Suppressor macrophage treated with lipopolysaccharide for 1 hour (primary cell): Measurements from ENCODE around the gene CCDC149.

Source experiments
- DNase-seq, 3 donors: peaks; one replicate each; pipeline ENCODE4 v3.0.0-alpha.2; 2020 to 2022

Gene CCDC149

DNA sequence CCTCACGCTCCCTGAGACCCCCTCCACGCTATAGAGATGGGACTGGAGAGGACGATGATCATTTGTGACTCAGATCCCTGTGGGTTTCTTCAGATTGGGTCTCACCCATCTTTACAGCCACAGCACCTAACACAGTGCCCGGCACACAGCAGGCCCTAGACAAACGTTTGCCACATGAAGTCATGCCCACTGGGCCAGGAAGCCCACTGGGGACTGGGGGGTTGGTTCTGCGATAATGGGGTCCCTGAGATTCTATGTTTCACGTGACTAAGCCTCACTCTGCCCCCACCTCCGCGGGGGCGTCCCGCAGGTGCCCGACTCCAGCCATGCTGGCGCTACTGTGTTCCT is 113.7 kb downstream of the CCDC149 start:
- no peak for DNase-seq

DNA sequence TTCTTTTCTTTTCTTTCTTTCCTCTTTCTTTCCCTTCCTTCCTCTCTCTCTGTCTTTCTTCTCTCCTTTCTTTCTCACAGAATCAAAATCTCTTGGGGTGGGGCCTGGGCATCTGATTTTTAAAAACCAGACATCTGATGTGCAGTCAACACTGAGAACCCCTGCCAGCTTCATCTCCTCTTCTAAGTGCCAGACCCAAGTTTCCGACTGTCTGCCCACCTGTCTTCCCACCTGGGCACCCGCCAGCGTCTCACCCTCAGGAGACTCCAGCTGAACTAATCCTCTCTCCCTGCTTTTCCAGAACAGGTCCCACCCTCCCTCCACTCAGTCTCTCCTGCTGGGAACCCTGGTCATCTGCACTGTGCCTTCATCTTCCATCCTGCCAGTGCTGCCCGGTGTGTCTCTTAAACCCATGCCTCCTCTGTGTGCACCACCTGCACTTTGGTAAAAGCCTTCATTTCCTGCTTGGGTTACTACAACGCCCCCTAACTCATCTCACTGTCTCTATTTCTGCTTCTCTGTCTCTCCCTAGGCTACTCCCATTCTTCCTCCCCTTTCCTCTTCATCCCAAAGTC is 114.7 kb downstream of the CCDC149 start:
- DNase-seq = no peak

DNA sequence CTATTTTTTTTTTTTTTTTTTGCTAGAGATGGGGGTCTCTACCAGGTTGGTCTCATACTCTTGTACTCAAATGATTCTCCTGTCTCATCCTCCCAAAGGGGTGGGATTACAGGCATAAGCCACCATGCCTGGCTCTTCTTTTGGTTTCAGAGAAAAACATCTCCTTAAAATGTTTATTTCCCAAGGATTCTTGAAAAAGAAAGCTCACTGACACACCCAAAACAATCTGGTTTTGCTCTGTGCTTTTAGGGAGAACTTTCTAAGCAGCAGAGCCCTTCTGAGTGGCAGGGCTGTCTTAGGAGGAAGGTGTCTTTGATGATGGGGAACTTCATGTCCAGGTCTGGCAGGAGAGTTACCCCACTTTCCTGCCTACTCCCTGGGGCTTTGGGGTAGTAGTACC is 116.2 kb downstream of the CCDC149 start:
- DNase-seq = no peak

DNA sequence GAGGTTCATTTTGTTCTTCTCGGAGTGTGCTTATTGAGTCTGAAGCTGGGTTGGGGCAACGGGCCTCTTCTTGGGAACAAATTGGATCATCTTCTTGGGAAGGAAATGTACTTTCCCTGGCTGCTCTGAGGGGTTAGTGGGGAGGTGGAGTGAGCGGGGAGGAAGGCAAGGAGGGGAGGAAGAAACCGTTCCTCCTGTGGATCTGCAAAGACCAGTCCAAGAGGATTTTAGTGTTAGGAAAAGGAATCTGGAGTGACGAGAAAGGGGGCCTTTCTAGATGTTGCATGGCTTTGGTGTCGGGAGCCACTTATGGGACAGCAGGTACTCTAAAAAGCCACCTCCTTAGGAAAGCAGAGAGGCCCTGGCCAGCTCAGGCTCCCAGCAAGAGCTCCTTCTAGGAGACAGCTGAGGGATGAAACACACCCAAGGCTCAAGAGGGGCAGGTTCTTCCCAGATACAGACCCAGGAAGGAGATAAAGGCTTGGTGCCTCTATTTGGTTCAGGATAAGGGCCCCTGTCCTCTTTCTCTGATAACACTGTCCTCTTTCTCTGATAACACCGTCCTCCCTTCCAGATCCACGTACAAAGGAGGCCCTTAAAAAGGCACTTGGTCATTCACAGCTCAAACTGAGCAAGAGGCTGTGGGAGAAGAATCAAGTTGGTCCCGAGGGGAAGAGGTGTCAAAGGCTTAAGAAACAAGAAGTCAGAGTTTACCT is 117.0 kb downstream of the CCDC149 start:
- no peak for DNase-seq

DNA sequence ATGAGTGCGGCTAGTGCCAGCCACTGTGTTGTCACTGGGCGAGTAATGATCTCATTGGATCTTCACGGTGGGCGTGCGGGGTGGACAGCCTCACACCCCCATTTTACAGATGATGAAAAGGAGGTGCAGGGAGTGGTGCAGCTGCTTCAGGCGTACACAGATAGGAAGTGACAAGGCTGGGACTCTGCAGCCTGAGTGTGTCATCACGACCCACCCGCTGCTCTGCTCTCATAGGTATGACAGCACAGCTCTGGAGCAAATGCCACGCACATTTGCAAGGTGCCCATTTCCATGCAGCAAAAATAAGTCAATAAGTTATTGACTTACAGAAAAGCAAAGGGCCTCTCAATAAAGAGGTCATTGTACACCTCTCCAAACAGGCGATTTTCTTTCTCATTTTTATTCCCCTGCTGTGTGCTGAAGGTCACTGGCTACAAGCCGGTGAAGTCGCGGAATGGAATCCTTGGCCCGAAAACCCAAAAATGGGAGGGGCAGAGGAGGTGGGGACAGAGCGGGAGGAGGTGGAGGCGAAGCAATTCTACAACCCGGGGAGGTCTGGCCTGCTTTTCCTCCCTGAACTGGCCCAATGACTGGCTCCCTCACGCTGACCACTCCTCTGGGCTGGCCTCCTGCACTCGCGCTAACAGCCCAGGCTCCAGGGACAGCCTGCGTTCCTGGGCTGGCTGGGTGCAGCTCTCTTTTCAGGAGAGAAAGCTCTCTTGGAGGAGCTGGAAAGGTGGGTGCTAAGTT is 117.8 kb downstream of the CCDC149 start, which contains the start of gene SOD3:
Gene SOD3, plus strand, starts transcription at position 658 of the 750 bp plus-strand sequence. CDS start 3,949 bp downstream, outside the sequence.
- DNase-seq = peak; percentile 33 to 40 (median 38)

DNA sequence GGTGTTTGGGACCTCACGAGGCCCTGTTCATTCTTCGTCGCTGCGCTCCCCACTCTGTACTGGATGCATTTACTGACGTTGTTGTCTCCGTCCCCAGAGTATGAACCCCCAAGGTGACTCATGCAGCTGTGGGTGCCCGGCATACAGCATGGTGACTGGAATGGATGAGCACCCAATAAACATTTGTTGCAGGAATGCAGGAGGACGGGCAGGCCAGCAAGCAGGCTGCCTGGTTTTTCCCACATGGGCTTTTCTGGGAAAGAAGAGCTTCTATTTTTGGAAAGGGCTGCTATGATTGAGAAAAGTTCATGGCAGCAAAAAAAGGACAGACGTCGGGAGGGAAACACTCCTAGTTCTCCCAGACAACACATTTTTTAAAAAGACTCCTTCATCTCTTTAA is 118.4 kb downstream of the CCDC149 start:
- DNase-seq = no peak

DNA sequence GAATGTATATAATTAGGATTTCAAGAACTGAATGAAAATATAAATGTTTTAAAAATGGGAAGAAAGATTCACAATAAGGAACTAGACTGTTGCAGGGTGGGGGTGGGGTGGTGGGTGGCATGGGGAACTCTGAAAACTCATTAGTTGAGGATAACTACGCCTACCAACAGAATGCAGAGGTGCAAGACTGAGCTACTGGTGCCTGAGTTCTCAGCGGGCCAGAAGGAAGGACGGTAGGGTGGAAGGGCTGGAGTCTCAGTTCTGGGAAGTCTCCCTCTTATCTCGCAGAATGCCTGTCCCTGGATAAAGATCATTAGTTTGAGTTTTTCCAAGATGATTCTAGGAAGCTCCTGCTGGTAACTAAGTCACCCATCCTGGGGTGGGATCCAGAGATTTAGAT is 118.8 kb downstream of the CCDC149 start:
- peak; percentile 56 to 68 (median 62) for DNase-seq

DNA sequence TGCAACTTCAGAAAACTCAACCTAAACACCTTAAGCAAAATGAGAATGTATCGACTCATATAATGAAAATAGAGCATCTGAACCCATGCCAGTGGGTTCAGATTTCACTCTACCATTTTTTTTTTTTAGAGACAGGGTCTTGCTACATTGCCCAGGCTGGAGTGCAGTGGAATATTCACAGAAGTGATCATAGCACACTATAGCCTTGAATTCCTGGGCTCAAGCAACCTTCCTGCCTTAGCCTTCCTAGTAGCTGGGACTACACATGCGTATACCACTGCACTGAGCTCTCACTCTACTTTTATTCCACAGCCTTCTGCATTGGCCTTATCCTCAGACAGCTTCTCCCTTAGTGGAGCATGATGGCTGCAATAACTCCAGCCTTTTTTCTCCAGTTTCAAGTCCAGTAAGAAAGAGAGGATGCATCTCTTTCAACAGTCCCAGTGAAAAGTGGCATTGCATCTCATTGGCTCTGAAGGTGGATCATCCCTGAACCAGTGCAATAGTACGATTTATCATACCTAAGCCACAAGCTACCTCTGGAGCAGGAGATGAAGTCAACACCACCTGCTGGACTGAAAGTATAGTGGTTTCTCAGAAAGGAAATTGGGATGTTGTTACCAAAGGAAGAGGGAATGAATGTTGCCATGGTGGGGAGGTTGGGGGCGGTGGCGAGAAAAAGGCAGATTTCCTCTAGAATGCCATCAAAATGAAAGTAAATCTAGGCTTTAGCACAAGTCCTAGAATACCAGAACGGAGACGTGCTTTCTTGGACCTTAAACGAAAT is 119.4 kb downstream of the CCDC149 start:
- peak; percentile 30 to 45 (median 33) for DNase-seq

DNA sequence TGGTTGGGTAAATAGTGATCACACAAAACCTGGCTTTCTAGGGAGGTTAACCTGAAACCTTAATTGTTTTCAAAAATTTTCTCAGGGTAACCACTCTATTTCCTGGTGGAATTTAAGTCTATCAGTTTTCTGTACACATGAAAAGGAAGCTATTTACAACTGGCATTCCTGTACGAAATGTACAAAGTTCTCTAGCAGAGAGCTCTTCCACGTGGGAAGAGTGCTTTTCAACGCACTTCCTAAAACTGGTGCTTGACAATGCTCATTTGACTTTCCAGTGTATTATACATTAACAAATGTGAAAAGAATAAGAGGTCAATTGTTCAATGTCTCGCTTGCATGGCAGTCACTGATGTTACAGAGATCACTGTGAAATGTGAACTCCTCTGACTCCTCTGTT is 120.3 kb downstream of the CCDC149 start:
- no peak for DNase-seq

DNA sequence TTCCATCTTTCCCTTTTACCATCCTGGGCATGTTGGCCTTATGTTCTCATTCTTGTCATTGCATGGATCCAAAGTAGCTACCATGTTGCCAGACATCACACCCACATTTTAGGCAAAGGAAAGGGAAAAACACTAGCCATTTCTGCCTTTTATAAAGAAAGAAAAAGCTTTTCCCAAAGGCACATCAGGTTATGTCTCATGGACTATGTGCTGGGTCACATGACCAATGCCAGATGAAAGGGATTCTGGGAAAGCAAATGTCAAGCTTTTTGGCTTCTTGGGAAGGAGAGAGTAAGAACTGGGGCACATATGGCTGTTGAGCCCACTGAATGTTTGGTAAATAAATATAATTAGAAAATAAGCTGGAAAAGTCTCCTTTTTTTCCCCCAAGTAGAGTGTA is 121.8 kb downstream of the CCDC149 start:
- no peak for DNase-seq

DNA sequence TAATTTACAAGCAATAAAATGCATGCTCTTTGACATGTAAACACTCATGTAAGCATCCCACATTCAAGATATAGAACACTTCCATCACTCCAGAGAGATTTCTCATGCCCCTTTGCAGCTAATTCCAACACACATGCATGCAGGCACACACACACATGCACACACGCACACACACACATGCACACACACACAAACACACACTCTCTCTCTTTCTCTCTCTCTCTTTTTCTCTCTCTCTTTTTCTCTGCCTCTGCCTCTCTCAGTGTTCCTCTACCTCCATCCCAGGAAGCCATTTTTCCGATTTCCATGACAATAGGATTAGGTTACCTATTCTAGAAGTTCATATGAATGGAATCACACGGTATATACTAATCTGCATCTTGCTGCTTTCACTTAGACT is 129.3 kb downstream of the CCDC149 start:
- DNase-seq = no peak

DNA sequence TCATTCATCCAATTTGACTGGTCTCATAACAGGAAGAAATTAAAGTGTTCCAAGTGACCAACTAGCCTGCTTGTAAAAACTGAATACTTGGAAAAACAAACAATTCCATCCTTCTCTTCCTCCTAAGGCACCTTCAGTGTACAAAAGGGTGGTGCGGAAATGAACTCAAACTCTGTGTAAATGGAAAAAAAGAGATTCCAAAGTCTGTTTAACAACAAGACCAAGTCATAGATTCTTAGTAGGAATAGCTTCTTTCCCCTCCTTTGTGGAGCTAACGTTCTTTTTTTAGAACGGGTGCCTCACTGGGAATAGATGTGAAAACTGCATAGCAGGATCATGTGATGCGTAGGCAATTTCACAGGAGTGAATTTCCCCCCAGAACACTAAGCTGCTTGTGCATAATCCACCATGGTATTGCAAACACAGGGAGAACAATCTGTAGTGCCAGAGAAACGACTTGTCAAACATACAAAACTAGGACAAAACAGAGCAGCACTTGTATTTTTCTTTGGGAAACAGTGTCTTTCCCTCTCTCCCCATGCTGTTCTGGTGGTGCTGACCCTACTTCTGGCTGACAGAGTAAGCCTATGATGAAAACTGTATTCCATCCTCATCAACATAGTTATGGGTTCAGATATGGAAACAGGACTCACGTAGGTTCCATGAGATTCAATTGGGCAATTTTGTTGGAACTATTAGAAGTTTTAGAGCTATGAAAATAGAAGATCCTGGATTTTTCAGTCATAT is 130.7 kb downstream of the CCDC149 start:
- DNase-seq = no peak

DNA sequence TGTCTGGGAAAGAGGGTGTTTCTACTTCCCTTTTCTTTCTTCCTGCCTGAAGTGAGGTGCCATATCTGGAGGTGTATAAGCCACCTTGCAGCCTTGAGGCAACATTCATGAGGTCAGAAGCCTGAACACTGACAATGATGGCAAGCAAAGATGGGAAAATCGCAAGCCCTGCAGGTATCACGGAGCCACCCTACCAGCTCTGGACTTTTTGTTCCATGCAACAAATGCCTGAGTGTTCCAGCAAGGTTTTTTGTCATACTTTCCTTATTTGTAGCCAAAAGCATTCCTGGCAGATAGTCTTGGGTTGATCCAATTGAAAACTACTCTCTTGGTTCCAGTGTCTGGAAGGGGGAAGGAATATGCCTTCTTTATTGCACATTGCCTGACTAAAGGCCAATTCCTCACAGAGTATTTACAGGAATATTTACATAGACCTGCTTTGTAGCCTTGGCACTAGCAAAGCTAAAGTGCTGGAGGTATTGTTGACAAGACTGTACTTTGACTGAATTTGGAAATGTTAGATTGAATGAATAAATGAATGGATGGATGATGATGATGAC is 131.8 kb downstream of the CCDC149 start:
- no peak for DNase-seq

DNA sequence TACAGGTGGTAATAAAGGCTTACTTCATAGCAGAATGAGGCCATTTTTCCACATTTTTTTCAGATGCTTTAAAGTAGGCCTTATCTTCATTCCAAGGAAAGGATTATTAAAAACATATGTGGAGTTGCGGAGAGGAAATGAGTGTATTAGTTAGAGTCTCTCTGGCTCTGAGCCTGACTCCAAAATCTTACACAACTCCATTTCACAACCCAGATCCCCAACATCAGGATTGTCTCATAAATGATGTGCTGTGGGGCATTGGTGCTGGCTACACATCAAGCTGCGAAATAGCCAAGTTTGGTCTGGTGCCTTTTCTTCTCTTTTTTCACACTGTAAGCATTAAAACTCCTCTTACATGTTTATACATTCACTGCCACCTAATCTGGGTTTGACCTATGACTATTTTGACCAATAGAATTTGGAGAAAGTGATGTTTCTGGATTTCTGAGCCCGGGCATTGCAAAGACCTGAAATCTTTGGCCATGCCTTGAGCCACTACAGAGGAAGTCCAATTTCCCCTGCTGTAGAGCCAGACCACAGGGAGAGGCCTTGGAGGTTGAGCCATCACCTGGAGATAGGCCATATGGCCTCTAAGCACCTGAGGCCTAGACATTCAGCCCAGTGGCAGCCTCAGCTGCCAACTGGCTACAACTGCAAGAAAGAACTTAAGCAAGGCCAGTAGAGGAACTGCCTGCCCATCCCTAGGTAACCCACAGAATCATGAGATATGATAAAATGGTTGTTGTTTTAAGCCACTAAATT is 134.2 kb downstream of the CCDC149 start:
- peak in 2 of 3 donors; percentile 30 to 40 for DNase-seq

DNA sequence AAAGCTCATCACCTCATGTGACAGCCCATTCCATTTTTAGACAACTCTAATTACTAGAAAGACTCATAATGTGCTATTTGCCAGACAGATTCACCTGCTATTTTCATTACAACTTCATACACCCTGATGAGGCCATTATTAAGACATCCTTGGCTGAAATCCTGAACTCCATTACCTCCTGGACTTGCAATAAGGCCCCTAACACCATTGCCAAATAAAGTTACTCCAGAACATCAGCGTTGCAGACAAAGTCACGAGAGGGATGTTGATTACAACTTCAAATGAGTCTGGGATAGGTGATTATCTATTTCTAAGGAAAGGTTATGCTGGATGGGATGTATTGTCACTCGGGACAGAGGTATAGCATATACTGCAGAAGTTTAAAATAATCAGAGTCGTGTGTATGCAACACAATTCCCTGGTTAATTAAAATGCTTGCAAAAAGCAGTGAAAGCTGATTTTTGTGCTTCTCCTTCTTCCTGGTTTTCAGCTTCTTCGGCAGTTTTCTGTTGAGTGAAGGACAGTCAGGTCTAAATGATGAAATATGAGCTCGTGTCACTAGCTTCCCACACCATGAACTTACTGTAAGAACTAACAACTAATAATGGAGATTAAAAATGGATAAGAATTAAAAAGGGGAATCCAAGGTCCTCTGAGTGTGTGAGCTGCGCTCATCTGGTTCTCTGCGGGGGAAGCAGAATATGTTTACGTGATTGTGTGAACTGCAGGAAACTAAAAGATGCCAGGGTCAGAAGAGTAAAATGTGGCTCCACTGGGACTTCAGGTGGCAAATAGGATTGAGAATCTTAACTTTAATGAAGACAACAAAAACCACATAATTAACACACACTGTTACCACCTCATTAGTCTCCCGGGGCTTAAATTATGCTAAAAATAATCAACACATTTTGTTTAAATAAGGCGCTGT is 135.0 kb downstream of the CCDC149 start:
- DNase-seq = peak in 2 of 3 donors; percentile 29 to 43

DNA sequence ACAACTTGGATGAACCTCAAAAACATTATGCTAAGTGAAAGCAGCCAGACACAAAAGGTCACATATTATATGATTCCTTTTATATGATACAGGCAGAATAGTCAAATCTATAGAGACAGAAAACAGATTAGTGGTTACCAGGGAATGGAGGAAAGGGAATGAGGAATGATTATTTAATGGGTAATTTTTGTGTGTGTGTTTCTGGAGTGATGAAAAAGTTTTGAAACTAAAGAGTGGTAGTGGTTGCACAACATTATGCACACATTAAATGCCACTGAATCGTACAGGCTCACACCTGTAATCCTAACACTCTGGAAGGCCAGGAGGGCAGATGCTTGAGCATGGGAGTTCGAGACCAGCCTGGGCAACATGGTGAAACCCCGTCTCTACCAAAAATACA is 137.1 kb downstream of the CCDC149 start:
- DNase-seq = no peak

DNA sequence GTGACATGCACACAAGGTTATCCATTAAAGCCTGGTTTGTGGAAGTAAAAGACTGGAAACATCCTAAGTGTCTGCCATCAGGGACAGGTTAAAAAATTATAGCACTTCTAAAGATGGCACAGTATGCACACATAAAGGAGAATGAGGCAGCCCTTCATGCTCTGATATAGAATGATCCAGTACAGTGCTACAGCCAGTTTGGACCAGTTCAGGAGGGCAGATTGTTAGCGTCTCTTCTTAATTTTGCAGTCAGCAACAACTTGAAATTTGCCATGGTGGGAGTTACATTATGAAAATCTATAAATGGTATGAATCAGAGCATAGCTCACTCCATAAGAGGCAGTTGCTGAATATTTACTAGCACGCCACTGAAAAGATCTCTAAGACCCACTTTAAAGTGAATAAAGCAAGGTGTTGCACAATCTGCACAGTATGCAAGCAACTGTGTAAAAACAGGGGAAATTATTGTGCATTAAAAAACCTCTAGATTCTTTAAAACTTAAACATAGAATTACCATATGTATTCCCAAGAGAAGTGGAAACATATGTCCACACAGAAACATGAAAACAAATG is 137.7 kb downstream of the CCDC149 start:
- DNase-seq = no peak

DNA sequence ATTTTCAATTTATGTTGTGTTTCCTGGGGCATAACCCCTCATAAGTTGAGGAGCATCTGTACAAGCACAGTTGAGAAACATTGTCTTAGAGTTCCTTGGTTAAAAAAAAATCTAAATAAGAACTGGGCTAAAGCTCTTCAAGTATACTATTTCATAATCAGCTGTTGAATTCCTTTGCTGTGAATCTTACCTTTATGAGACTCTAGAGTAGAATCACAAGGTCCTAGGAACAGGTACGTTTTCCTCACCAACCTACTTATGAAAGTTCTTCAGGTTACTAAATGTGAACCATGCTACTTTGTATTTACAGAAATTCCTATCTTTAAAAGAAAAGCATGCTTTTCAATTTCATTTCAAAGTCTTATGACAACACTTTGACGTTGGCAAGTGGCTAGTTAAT is 138.4 kb downstream of the CCDC149 start:
- DNase-seq = no peak

DNA sequence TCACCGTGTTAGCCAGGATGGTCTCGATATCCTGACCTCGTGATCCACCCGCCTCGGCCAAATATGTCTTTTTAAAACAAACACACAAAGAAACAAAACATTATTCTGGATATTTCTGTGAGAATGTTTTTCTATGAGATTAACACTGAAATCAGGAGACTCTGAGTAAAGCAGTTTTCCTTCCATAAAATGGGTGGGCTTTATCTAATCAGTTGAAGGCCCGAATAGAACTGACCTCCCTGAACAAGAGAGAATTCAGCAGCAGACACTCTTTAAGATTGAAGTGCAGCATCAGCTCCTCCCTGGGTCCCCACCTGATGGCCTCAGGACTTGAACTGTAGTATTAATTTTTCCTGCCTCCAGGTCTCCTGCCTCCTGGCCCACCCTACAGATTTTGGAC is 139.9 kb downstream of the CCDC149 start:
- no peak for DNase-seq
